ENCODE measurements around the gene TTC39B. TPM values are rescaled to one million over a fixed set of nuclear protein-coding genes. Genes with fewer than 3 reads are reported as not detected.

Gene TTC39B
- total RNA-seq, 1 experiment from 2014 or later: 6.0 TPM

- H3K27me3 Mint-ChIP-seq (ENCODE audit: unreplicated experiment): no peaks in the 10 kb centered on the region
- H3K9me3 Mint-ChIP-seq (ENCODE audit: low read depth, unreplicated experiment): no peaks in the 10 kb centered on the region
- no peaks in the 10 kb centered on the region for H3K36me3 Mint-ChIP-seq (ENCODE audit: insufficient read depth, unreplicated experiment)
- H3K4me1 Mint-ChIP-seq (ENCODE audit: low read depth, unreplicated experiment): no peaks in the 10 kb centered on the region
- BruUV-seq (replicated peaks): no TSS peak
- CTCF ChIA-PET: interaction anchor here (0.8 kb wide), 1 partner anchor 20 kb away, joined by 4 read pairs; the partner anchor contains the start of gene TTC39B
- H3K4me3 Mint-ChIP-seq (ENCODE audit: low read depth, unreplicated experiment): no peak overlapping the region
- no peak overlapping the region for H3K27ac Mint-ChIP-seq (ENCODE audit: unreplicated experiment)
- no peak for DNase-seq
- intact Hi-C loops (cut with micrococcal nuclease; ENCODE audit: unreplicated experiment): no loop called here
- no peak for TF ChIP-seq CTCF (IDR thresholded peaks at IDR 0.05; ENCODE audit: unreplicated experiment)
These were observed 19.7 kb downstream of the TTC39B start for GRCh38 chr9:15287309-15287708.

- Mint-ChIP-seq H3K27me3 (ENCODE audit: unreplicated experiment) (no peaks in the 10 kb centered on the region), H3K4me3 (ENCODE audit: low read depth, unreplicated experiment) (no peak overlapping the region), H3K9me3 (ENCODE audit: low read depth, unreplicated experiment) (no peaks in the 10 kb centered on the region), H3K4me1 (ENCODE audit: low read depth, unreplicated experiment) (no peaks in the 10 kb centered on the region), H3K27ac (ENCODE audit: unreplicated experiment) (no peak overlapping the region), H3K36me3 (ENCODE audit: insufficient read depth, unreplicated experiment) (no peaks in the 10 kb centered on the region)
- no TSS peak for BruUV-seq (replicated peaks)
- CTCF ChIA-PET: no interaction called here
- intact Hi-C loops (cut with micrococcal nuclease; ENCODE audit: unreplicated experiment): no loop called here
- no peak for DNase-seq
- TF ChIP-seq CTCF (IDR thresholded peaks at IDR 0.05; ENCODE audit: unreplicated experiment): no peak
These were observed 20.7 kb downstream of the TTC39B start for GRCh38 chr9:15286161-15286821.

GRCh38 chr9:15282567-15283285, 24.3 kb downstream of the TTC39B start:
- no peaks in the 10 kb centered on the region for H3K36me3 Mint-ChIP-seq (ENCODE audit: insufficient read depth, unreplicated experiment)
- H3K4me1 Mint-ChIP-seq (ENCODE audit: low read depth, unreplicated experiment): no peaks in the 10 kb centered on the region
- DNase-seq: no peak
- H3K4me3 Mint-ChIP-seq (ENCODE audit: low read depth, unreplicated experiment): no peak overlapping the region
- no peak overlapping the region for H3K27ac Mint-ChIP-seq (ENCODE audit: unreplicated experiment)
- no peaks in the 10 kb centered on the region for H3K27me3 Mint-ChIP-seq (ENCODE audit: unreplicated experiment)
- TF ChIP-seq CTCF (IDR thresholded peaks at IDR 0.05; ENCODE audit: unreplicated experiment): no peak
- CTCF ChIA-PET: no interaction called here
- no TSS peak for BruUV-seq (replicated peaks)
- H3K9me3 Mint-ChIP-seq (ENCODE audit: low read depth, unreplicated experiment): no peaks in the 10 kb centered on the region
- intact Hi-C loops (cut with micrococcal nuclease; ENCODE audit: unreplicated experiment): no loop called here

DNA sequence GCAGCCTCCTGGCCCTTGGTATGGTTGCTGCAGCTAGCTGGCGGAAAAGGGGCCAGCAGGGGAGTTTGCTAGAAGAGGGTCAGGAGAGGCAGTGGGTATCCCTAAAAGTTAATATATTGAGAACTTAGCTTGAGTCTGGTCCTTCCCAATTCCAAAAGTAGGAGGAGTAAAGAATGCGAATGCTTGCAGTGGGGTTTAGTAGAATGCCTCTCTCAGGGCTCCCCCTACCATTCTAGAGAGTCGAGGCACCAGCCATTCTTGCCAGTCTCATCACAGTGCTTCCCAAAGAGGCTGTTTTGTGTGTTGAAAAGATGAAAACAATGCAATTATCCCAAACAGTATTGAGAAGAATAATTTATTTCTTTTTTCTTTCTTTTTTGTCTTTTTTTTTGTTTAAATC, 26.4 kb downstream of the TTC39B start:
- CTCF ChIA-PET: no interaction called here

More for the DNA sequence above, 26.4 kb downstream of the TTC39B start:
- BruUV-seq (replicated peaks): no TSS peak
- no peaks in the 10 kb centered on the region for H3K36me3 Mint-ChIP-seq (ENCODE audit: insufficient read depth, unreplicated experiment)
- H3K27ac Mint-ChIP-seq (ENCODE audit: unreplicated experiment): no peak overlapping the region
- no peak for DNase-seq
- no peaks in the 10 kb centered on the region for H3K4me1 Mint-ChIP-seq (ENCODE audit: low read depth, unreplicated experiment)
- H3K27me3 Mint-ChIP-seq (ENCODE audit: unreplicated experiment): no peaks in the 10 kb centered on the region
- no peaks in the 10 kb centered on the region for H3K9me3 Mint-ChIP-seq (ENCODE audit: low read depth, unreplicated experiment)
- no peak for TF ChIP-seq CTCF (IDR thresholded peaks at IDR 0.05; ENCODE audit: unreplicated experiment)
- H3K4me3 Mint-ChIP-seq (ENCODE audit: low read depth, unreplicated experiment): no peak overlapping the region
- intact Hi-C loops (cut with micrococcal nuclease; ENCODE audit: unreplicated experiment): no loop called here

Measured in Calu3 (cell line).